K562 (cell line): Measurements from ENCODE around the gene C19orf12. TPM values are rescaled to one million over a fixed set of nuclear protein-coding genes. Genes with fewer than 3 reads are reported as not detected.
A peak's percentile ranks its signal among the peaks of the same experiment; 100 is the strongest.

ENCODE experiments used
- ATAC-seq: fragments of 200-7000 bp; cut with Tn5 transposase; 3 replicates; pipeline ENCODE4 v1.9.1; 2020; ENCODE audit warnings: moderate library complexity
- BruUV-seq: library from RNA; stranded (reverse); fragments of 400-500 nt; replicated peaks from 2 replicates; lab custom pipeline; 2021; lab: Mats Ljungman, UMichigan
- CTCF ChIA-PET: fragments of 300-600 bp; formaldehyde crosslinking; extraction: SDS; loops from one replicate; lab custom pipeline; 2021; ENCODE audit warnings: low intra/inter-chr PET ratio; lab: Yijun Ruan, JAX
- POLR2A ChIA-PET: fragments of 300-600, 350-650 bp; sonication (Branson Sonifier 250); formaldehyde crosslinking; extraction: SDS; loops from one replicate; lab custom pipeline; 2021; ENCODE audit warnings: antibody characterized with exemption, inconsistent platforms; lab: Yijun Ruan, JAX
- DNase-seq, 4 experiments: peaks; one replicate each; pipeline versions ENCODE4 v3.0.0 to v3.0.0-alpha.2; 2011 to 2018; ENCODE audit warnings: low spot score in 3 of 4, mixed read lengths in 3 of 4; ENCODE audit errors: extremely low read depth in 1 of 4
- FAIRE-seq: peaks from 2 replicates; lab custom pipeline; 2011; peaks lifted over from hg19 to GRCh38; lab: Jason Lieb, UNC
- H2AFZ ChIP-seq: 2 replicates; pipeline ENCODE4 v1.6.0; 2011; ENCODE audit warnings: low read depth, low read length, control low read depth, inconsistent platforms
- H3K27ac ChIP-seq: fragments of 200-600 bp; 3 replicates; pipeline ENCODE4 v1.8.0; 2011; ENCODE audit warnings: low read depth, mild to moderate bottlenecking, control low read depth, inconsistent platforms, low read length, moderate library complexity, mixed read lengths; ENCODE audit errors: extremely low read depth
- H3K27me3 ChIP-seq, 2 experiments: fragments of 300-600 bp in 1 of 2; 2 replicates in 1 of 2; 3 replicates in 1 of 2; pipeline versions ENCODE4 v1.6.0 to v1.8.0; 2011; ENCODE audit warnings: inconsistent platforms in 2 of 2, low read length in 2 of 2, mild to moderate bottlenecking in 1 of 2, mixed read lengths in 1 of 2, moderate library complexity in 1 of 2; ENCODE audit not compliant: control insufficient read depth in 2 of 2, insufficient read depth in 2 of 2
- H3K36me3 ChIP-seq: fragments of 300-600 bp; 3 replicates; pipeline ENCODE4 v1.8.0; 2011; ENCODE audit warnings: mild to moderate bottlenecking, low read length, inconsistent platforms; ENCODE audit not compliant: control insufficient read depth, insufficient read depth
- H3K4me1 ChIP-seq, 2 experiments: fragments of 200-600 bp in 1 of 2; replicated peaks in 1 of 2; 2 replicates in 1 of 2; 3 replicates in 1 of 2; pipeline versions ENCODE4 v1.5.1 to v1.8.0; 2011; ENCODE audit warnings: inconsistent platforms in 2 of 2, low read length in 2 of 2, mild to moderate bottlenecking in 1 of 2, mixed read lengths in 1 of 2, moderate library complexity in 1 of 2; ENCODE audit not compliant: control insufficient read depth in 2 of 2, insufficient read depth in 2 of 2
- H3K4me2 ChIP-seq: 2 replicates; pipeline ENCODE4 v1.6.1; 2011; ENCODE audit warnings: low read length, control low read depth, inconsistent platforms, mixed read lengths; ENCODE audit not compliant: insufficient read depth
- H3K4me3 ChIP-seq: fragments of 200-600 bp; sonication (generic), shearing (Covaris generic); 2 replicates; pipeline ENCODE4 v1.5.1; 2016; ENCODE audit warnings: control low read depth, inconsistent platforms
- H3K79me2 ChIP-seq: fragments of 200-600 bp; 3 replicates; pipeline ENCODE4 v1.8.0; 2011; ENCODE audit warnings: low read length, inconsistent platforms; ENCODE audit not compliant: control insufficient read depth, insufficient read depth
- H3K9ac ChIP-seq, 2 experiments: 2 replicates each; pipeline versions ENCODE4 v1.6.0 to v1.6.1; 2011; ENCODE audit warnings: low read depth in 2 of 2, low read length in 2 of 2, control low read depth in 1 of 2, inconsistent platforms in 1 of 2, mild to moderate bottlenecking in 1 of 2, mixed read lengths in 1 of 2; ENCODE audit not compliant: insufficient read depth in 1 of 2
- H3K9me1 ChIP-seq: one replicate; pipeline ENCODE4 v1.6.0; 2011; ENCODE audit warnings: inconsistent platforms, mild to moderate bottlenecking, low read length, moderate library complexity; ENCODE audit not compliant: control insufficient read depth, insufficient read depth
- H3K9me3 ChIP-seq: replicated peaks from 2 replicates; pipeline ENCODE4 v1.5.1; 2011; ENCODE audit warnings: low read depth, low read length, inconsistent platforms; ENCODE audit not compliant: control insufficient read depth, insufficient read depth
- H4K20me1 ChIP-seq: replicated peaks from 2 replicates; pipeline ENCODE4 v1.6.1; 2011; ENCODE audit warnings: low read length, inconsistent platforms, mixed read lengths; ENCODE audit not compliant: control insufficient read depth, insufficient read depth
- FOXP1 ChIP-seq: sonication (generic); formaldehyde crosslinking; IDR thresholded peaks from 2 replicates; pipeline ENCODE4 v1.8.0; 2022; ENCODE audit warnings: mild to moderate bottlenecking, missing genetic modification reagents
- RBFOX2 ChIP-seq: fragments of 200-400 bp; formaldehyde crosslinking; IDR thresholded peaks from 2 replicates; pipeline ENCODE4 v1.6.1; 2017; ENCODE audit warnings: low read depth, mild to moderate bottlenecking, low read length, moderate library complexity
- ZKSCAN1 ChIP-seq: fragments of 150-350 bp; IDR thresholded peaks from 2 replicates; pipeline ENCODE4 v1.6.1; 2016; ENCODE audit warnings: low read depth, low read length
- WGBS: fragments of 100-300 bp; shearing (Covaris generic); methylation state at CpG from one replicate; pipeline ENCODE4 v1.1.6; 2016; ENCODE audit warnings: low coverage, mixed read lengths; ENCODE audit not compliant: insufficient coverage; ENCODE audit errors: missing lambda C conversion rate; 5-methylcytosine and 5-hydroxymethylcytosine counted together
- in situ Hi-C: fragments of 300-500 bp; cut with MboI; formaldehyde crosslinking; loops from 4 replicates; pipeline ENCODE4 v1.15.0; 2018; ENCODE audit warnings: inconsistent platforms, mixed read lengths
- intact Hi-C: fragments of 100-400 bp; cut with micrococcal nuclease; formaldehyde crosslinking; loops from 2 replicates; pipeline ENCODE4 v1.14.2; 2022
- polyA plus RNA-seq, 8 experiments: library from polyadenylated mRNA; depleted of rRNA in 4 of 8; stranded (reverse) in 5 of 8; unstranded in 3 of 8; fragments of >200 nt; fragmentation: Nextera tagmentation in 2 of 8; fragmentation: Illumina TruSeq in 1 of 8; extraction: Ambion mirVana in 2 of 8; extraction: Trizol in 1 of 8; gene quantifications; 2 replicates each; pipeline versions ENCODE4 v1.2.1 to v1.2.3, GENCODE V29; 2011 to 2014; ENCODE audit warnings: inconsistent platforms in 1 of 8, missing spikeins in 1 of 8
- total RNA-seq, 7 experiments: library from RNA; depleted of rRNA in 6 of 7; stranded (reverse); fragments of >200 nt in 6 of 7; fragmentation: Illumina TruSeq in 2 of 7; extraction: Trizol in 2 of 7; gene quantifications; 2 replicates each; pipeline versions ENCODE4 v1.2.1 to v1.2.3, GENCODE V29; 2011 to 2021; ENCODE audit warnings: low replicate concordance in 1 of 7

The C19orf12 gene
- total and polyA plus RNA-seq, 9 of the 15 experiments (the other 6 are each of a cell fraction or from before 2014, with no cell fraction given), result 1.9 to 14.5 (median 10.2) TPM

- in situ Hi-C loops, result no loop called here
- peaks cover 48 to 76% of the 10 kb centered on the region in 2 experiments for H3K4me1 ChIP-seq
- H3K4me2 ChIP-seq, result no peak overlapping the region
- H4K20me1 ChIP-seq, result peaks cover 4% of the 10 kb centered on the region; the same call in 1 of the 2 replicates
- no peak overlapping the region for H3K27ac ChIP-seq
- H3K27me3 ChIP-seq, result no peaks in the 10 kb centered on the region
- 0 out of 2 replicates have a peak overlapping the region, but pooled peaks have one; percentile 78 for H3K4me3 ChIP-seq
- TF ChIP-seq RBFOX2, result peak; percentile 45; the same call in 1 of the 2 replicates
- TF ChIP-seq FOXP1 (CRISPR knock-in tag), result no peak
- TF ChIP-seq ZKSCAN1, result 0 out of 2 replicates have a peak, but pooled peaks have one; percentile 17
- CTCF ChIA-PET, result interaction anchor here (0.7 kb wide), 1 partner anchor 23 kb away, joined by 3 read pairs; no protein-coding TSS in a partner anchor
- POLR2A ChIA-PET, result interaction anchor here (0.6 to 1.7 kb wide), 3 partner anchors 10 to 130 kb away, joined by 3 to 8 read pairs (median 4); no protein-coding TSS in a partner anchor
- no peak for DNase-seq
- WGBS, result 87% methylated on average over 10 of the region's 11 CpGs
- H3K9me1 ChIP-seq, result no peaks in the 10 kb centered on the region
- intact Hi-C loops, result no loop called here
- ATAC-seq, result no peak
- BruUV-seq, result no TSS peak
- no peak overlapping the region for H2AFZ ChIP-seq
- FAIRE-seq, result no peak
- H3K9me3 ChIP-seq, result no peaks in the 10 kb centered on the region
- peaks cover 11% of the 10 kb centered on the region; the same call in 2 of the 3 replicates for H3K36me3 ChIP-seq
- peak overlapping the region in 1 of 2 experiments; percentile 96; a peak in 1 of 4 replicates for H3K9ac ChIP-seq
- H3K79me2 ChIP-seq, result peaks cover 63% of the 10 kb centered on the region
Measured at GRCh38 chr19:29667387-29667783, 47.7 kb downstream of the C19orf12 start.
